HG02884 (cell line): ENCODE data around the gene SNX19.
"Not testable (repeated sequence)": the region's sequence is repeated elsewhere in the genome, so short reads cannot be mapped to it uniquely, and the experiment has no call there.

Experiments used
- ATAC-seq: cut with Tn5 transposase; IDR thresholded peaks from one replicate; pipeline ENCODE4 v1.9.1; 2021; ENCODE audit warnings: mild to moderate bottlenecking, moderate library complexity; ENCODE audit not compliant: unreplicated experiment

Gene SNX19

GRCh38 chr11:130916238-130916855 is at the start of gene SNX19:
TSS of gene SNX19 (minus strand) at chr11:130916479. CDS start at chr11:130915939, 540 bp downstream.
- peak; percentile 95 for ATAC-seq

DNA sequence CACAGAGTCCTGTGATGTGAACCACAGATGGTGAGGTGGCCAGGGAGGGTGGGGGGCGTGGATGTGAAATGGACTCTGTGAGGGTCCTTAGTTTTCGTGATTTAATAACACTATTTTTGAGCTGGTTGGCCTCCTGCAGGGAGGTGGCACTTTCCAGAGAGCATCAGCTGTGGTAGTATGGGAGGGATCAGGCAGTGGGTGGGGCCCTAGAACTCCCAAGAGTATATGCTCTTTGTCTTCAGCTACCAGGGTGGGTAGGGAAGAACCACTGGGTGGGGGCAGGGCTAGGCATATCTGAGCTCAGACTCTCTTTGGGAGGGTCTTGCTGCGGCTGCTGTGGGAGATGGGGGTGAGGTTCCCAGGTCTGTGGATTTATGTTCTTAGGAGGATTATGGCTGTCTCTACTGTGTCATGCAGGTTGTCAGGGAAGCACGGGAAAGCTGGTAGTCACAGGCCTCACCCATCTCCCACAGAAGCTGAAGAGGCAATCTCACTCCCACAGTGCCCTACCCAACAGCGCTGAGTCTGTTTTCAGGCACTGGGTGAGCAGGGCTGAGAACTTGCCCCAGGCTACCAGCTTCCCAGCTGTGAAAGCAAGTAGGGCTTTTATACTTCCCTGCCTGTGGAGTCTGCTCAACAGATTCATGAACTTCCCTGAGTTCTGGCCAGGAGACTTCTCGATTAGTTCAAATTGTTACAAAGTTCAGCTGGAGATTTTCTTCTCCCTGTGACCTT is 47.9 kb upstream of the SNX19 start:
- no peak for ATAC-seq

DNA sequence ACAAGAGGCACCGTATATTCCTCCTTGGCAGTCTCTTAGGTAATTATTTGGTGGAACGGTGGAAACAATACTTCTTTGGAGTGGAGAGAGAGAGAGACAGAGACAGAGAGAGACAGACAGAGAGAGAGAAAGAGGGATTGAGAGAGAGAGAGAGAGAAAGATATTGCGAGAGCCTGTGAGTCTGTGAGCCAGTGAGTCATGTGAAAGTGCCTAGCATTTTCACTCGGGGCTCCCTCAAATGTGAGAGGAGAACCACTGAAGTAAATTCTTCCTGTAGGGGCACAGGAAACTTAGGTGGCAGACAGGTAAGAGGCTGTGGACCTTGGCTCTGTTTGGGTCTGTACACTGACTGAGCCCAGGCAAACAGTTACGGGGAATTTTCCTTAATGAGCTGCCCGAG is 31.6 kb upstream of the SNX19 start:
- ATAC-seq = no peak

GRCh38 chr11:130947481-130947880 is 31.2 kb upstream of the SNX19 start:
- no peak for ATAC-seq

GRCh38 chr11:130947058-130947457 is 30.8 kb upstream of the SNX19 start:
- ATAC-seq = no peak

GRCh38 chr11:130945896-130946295 is 29.6 kb upstream of the SNX19 start:
- ATAC-seq = no peak

- ATAC-seq = no peak
Observed at GRCh38 chr11:130940706-130941105, 24.4 kb upstream of the SNX19 start.

DNA sequence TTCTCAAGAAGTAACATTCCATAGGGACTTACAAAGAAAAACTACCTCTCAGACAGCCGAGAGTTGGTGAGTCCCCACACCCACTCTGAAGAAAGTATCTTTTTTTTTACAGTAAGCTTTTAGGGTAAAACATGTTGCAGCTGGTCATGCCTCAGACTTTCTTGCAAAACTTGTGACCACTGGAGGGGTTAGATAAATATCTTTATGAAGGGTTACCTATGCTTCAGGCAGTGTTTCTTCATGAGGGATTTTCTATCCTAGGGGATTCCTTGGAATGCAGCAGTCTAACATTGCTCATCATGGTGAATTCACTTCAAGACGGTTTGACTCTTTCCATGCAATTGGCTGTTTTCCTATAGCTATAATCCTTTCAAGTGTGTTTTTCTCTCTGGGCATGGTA is 20.8 kb upstream of the SNX19 start:
- ATAC-seq = no peak

DNA sequence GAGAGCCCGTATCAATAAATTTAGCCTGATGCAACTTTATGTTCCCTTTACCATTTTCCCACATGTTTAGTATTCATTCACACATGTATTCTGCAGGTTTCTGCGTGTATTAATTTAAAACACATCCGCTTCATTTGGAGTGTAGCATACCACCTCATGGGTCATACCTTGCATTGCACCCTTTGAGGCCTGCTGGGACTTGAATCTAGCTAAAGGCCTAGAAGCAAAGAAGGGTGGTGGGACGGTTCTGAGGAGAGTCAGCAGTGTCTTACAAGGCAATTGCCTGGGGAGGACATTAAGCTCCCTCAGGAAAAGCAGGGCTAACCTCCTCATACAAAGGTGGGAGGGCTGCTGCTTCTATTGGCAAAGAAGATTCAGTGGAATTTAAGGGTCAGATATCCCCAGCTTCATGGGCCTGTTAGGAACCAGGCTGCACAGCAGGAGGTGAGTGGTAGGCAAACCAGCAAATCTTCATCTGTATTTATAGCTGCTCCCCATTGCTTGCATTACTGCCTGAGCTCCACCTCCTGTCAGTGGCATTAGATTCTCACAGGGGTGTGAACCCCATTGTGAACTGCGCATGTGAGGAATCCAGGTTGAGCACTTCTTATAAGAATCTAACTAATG is 15.9 kb upstream of the SNX19 start:
- ATAC-seq = no peak

DNA sequence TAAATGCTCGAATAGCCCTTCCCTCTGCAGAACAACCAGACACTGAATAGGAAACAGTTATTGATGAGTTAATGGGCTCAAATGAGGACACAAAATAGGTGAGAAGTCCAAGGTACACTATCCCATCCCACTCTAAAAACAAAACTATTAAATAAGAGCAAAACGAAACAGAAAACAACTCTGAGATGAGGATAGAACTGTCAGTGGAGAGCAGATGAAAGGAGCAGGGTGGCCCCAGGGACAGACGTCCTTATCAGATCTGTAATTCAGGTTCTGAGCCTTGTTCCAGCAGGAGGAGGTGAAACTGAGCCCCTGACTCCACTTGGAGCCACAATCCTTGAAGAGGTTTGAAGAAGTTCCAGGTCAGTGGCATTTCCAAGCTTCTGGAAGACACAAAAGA is 8.5 kb upstream of the SNX19 start:
- no peak for ATAC-seq

DNA sequence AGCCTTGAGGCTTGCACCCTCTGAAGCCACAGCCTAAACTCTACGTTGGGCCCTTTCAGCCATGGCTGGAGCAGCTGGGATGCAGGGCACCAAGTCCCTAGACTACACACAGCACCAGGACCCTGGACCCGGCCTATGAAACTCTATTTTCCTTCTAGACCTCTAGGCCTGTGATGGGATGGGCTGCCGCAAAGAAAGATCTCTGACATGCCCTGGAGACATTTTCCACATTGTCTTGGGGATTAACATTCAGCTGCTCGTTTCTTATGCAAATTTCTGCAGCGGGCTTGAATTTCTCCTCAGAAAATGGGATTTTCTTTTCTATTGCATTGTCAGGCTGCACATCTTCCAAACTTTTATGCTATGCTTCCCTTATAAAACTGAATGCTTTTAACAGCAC is 4.3 kb upstream of the SNX19 start:
- ATAC-seq = not testable (repeated sequence)

GRCh38 chr11:130918081-130918480 is 1.8 kb upstream of the SNX19 start:
- ATAC-seq = no peak

DNA sequence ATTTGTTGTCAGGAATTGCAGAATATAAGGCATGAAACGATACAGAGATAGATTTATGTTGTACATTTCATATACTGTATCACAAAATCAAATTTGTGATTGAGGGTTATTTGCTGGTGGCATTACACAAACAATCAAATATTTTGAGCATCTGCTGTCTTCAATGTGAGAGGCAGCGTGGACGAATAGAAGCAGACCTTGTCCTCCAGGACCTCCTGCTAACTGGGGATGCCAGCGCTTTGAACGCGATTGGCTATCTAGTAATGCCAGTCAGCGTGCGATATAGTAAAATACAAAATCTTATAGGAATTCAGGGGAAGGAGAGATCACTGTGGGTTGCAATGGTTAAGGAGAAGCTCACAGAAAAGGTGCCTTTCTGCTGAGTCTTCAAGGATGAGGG is 631 bp upstream of the SNX19 start:
- ATAC-seq = no peak

DNA sequence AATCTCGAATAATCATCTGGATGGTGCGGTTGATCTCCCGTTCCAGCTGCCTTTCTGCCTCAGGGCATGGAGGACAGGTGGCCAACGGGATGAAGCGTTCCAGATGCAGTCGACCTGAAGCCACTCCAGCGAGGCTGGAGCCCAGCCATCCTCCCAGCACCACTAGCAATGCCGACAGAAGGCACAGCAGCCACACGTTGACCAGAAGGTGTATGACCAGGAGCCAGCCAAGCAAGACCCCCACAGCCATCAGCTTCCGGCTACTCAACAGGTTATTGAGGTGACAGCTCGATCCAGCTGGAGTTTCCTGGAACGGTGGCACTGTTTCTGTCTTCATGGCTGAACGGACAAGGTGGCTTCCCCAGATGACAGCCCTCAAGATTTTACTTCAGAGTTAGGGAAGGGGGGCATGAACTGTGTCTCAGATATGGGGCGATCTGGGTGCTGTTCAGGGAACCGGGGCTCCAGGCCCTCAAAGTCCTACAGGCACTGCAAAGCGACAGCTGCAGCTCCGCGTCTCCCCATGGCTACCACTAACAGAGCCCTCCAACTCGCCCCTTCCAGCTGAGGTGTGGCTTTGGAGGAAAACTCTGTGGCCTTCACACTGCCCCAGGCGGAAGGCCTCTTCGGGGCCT is 559 bp downstream of the SNX19 start:
- ATAC-seq = no peak

- ATAC-seq = no peak
Observed at GRCh38 chr11:130913268-130913667, 3.0 kb downstream of the SNX19 start.

- ATAC-seq = no peak
Observed at GRCh38 chr11:130912552-130912951, 3.7 kb downstream of the SNX19 start.

- no peak for ATAC-seq
Observed at GRCh38 chr11:130911306-130911705, 5.0 kb downstream of the SNX19 start.

DNA sequence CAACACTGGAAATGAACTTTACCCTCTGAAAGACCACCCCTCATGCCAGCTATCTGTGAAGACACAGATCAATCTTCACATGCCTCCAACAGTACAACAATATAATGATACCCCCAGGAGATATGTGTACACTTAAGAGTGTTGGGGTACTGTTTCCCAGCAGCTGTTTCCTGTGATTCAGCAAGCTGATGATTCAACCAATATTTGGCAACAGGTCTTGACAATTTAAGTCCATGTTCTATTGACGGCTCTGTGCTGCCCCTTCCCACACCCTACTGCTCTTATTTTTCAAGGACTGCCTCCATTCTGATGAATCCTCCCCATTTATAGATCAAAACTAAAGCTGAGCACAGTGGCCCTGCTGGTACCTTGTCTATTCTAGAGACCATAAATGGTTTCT is 6.6 kb downstream of the SNX19 start:
- ATAC-seq = no peak

- ATAC-seq = no peak
Observed at GRCh38 chr11:130908770-130909625, 7.3 kb downstream of the SNX19 start.

DNA sequence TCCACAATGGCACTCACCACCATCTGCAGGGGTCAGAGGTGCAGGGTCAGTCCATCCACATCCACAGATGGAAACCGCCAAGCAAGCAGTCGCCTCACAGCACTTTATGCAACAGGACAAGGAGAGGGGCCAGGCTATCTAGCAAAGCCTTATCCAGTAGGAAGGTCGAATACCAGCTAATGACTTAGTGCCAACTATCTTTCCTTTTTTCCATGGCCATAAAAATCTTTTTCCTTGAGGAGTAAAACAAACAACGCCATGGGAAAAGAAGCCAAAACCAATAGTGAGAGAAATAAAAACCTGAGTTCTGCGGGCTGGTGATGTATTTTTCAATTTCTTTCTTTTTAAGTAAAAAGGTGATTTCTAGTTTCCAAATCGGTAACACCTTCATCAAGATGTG is 8.2 kb downstream of the SNX19 start:
- ATAC-seq = no peak

DNA sequence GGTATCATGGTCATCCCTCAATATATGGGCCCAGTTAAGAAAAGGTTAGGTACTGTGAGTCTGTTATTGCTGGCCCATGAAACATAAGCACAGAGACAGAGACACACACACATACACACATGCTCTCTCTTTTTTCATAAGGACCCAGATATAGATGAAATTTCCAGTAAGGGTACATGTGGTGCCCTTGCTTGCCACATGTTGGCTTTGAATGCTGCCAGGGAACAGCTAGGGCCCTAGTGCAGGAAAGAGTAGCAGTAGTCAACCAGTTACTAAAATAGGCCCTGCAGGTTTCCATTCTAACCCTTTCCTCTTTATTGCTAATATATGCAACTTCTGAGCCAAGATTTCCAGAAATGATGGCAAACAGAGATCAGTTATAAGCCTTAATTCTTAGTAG is 9.1 kb downstream of the SNX19 start:
- no peak for ATAC-seq
